HCT116 (cell line): ENCODE data around the gene EXD2. TPM values are rescaled to one million over a fixed set of nuclear protein-coding genes. Genes with fewer than 3 reads are reported as not detected.

ENCODE experiments used
- ATAC-seq: fragments of 200-7000 bp; cut with Tn5 transposase; 2 replicates; pipeline ENCODE4 v1.9.1; 2020; ENCODE audit warnings: mild to moderate bottlenecking, moderate library complexity
- BruUV-seq: library from RNA; stranded (reverse); fragments of 400-500 nt; replicated peaks from 2 replicates; lab custom pipeline; 2021; lab: Mats Ljungman, UMichigan
- CTCF ChIA-PET: fragments of 300-600 bp; sonication (Branson Sonifier 250); formaldehyde crosslinking; loops from one replicate; lab custom pipeline; 2021; ENCODE audit warnings: antibody characterized with exemption; lab: Charles Lee
- POLR2A ChIA-PET: fragments of 300-600, 350-600 bp; sonication (Branson Sonifier 250); formaldehyde crosslinking; loops from one replicate; lab custom pipeline; 2021; ENCODE audit warnings: antibody characterized with exemption; lab: Charles Lee
- RAD21 ChIA-PET, 2 experiments: fragments of 300-600 bp; sonication (Branson Sonifier 250); formaldehyde crosslinking; loops; one replicate each; lab custom pipeline; 2023; ENCODE audit warnings: low total read pairs in 2 of 2; ENCODE audit not compliant: uncharacterized antibody in 2 of 2, unreplicated experiment in 2 of 2, low non-redundant PET in 1 of 2; lab: Charles Lee
- DNase-seq: peaks from one replicate; pipeline ENCODE4 v3.0.0-alpha.2; 2010; ENCODE audit warnings: low read depth, low spot score
- H2AFZ ChIP-seq: fragments of 200-600 bp; shearing (Covaris generic), sonication (generic); 2 replicates; pipeline ENCODE4 v1.6.1; 2017; ENCODE audit warnings: low read depth, mixed run types, mixed read lengths, antibody characterized with exemption, low read length; ENCODE audit not compliant: poor library complexity, severe bottlenecking
- H3K27ac ChIP-seq: 2 replicates; pipeline ENCODE4 v1.5.1; 2012; ENCODE audit warnings: low read depth, low read length
- H3K27me3 ChIP-seq: fragments of 200-600 bp; sonication (generic); 2 replicates; pipeline ENCODE4 v1.6.1; 2016; ENCODE audit warnings: mixed run types, low read length, mixed read lengths; ENCODE audit not compliant: insufficient read depth
- H3K36me3 ChIP-seq, 2 experiments: fragments of 200-500 bp in 1 of 2; fragments of 200-600 bp in 1 of 2; sonication (Bioruptor generic) in 1 of 2; sonication (generic) in 1 of 2; 2 replicates each; pipeline versions ENCODE4 v1.5.1 to v1.6.1; 2014 to 2016; ENCODE audit warnings: low read length in 2 of 2, inconsistent platforms in 1 of 2, mixed read lengths in 1 of 2, mixed run types in 1 of 2; ENCODE audit not compliant: insufficient read depth in 2 of 2, control insufficient read depth in 1 of 2
- H3K4me1 ChIP-seq, 2 experiments: fragments of 200-600 bp in 1 of 2; sonication (generic) in 1 of 2; 2 replicates each; pipeline versions ENCODE4 v1.5.1 to v1.6.1; 2012 to 2017; ENCODE audit warnings: low read length in 2 of 2, inconsistent platforms in 1 of 2, mild to moderate bottlenecking in 1 of 2, mixed read lengths in 1 of 2, mixed run types in 1 of 2, moderate library complexity in 1 of 2; ENCODE audit not compliant: insufficient read depth in 2 of 2, control insufficient read depth in 1 of 2
- H3K4me2 ChIP-seq: fragments of 200-600 bp; sonication (generic); 2 replicates; pipeline ENCODE4 v1.6.1; 2017; ENCODE audit warnings: mixed run types, low read length, mixed read lengths
- H3K4me3 ChIP-seq, 2 experiments: fragments of 200-600 bp in 1 of 2; sonication (generic) in 1 of 2; replicated peaks in 1 of 2; 2 replicates each; pipeline ENCODE4 v1.5.1; 2011 to 2016; ENCODE audit warnings: low read length in 2 of 2, control low read depth in 1 of 2, low read depth in 1 of 2, mild to moderate bottlenecking in 1 of 2, mixed read lengths in 1 of 2, mixed run types in 1 of 2
- H3K79me2 ChIP-seq: fragments of 200-600 bp; sonication (generic); 2 replicates; pipeline ENCODE4 v1.6.1; 2017; ENCODE audit warnings: mild to moderate bottlenecking, mixed run types, low read length, moderate library complexity, mixed read lengths; ENCODE audit not compliant: insufficient read depth
- H3K9ac ChIP-seq: fragments of 200-600 bp; sonication (generic); 2 replicates; pipeline ENCODE4 v1.6.1; 2016; ENCODE audit warnings: low read length, mixed read lengths
- H3K9me2 ChIP-seq: fragments of 200-600 bp; sonication (generic), shearing (Covaris generic); 2 replicates; pipeline ENCODE4 v1.6.1; 2017; ENCODE audit warnings: mixed run types, mild to moderate bottlenecking, moderate library complexity; ENCODE audit not compliant: insufficient read depth
- H3K9me3 ChIP-seq, 2 experiments: fragments of 200-500 bp in 1 of 2; fragments of 200-600 bp in 1 of 2; sonication (Bioruptor generic) in 1 of 2; sonication (generic) in 1 of 2; 2 replicates each; pipeline ENCODE4 v1.6.1; 2014 to 2017; ENCODE audit warnings: low read length in 2 of 2, mixed read lengths in 2 of 2, inconsistent platforms in 1 of 2, low read depth in 1 of 2, mild to moderate bottlenecking in 1 of 2, mixed run types in 1 of 2, moderate library complexity in 1 of 2; ENCODE audit not compliant: control insufficient read depth in 1 of 2, insufficient read depth in 1 of 2
- H4K20me1 ChIP-seq: fragments of 200-600 bp; sonication (generic), shearing (Covaris generic); 2 replicates; pipeline ENCODE4 v1.6.1; 2017; ENCODE audit warnings: mixed run types, mild to moderate bottlenecking, moderate library complexity; ENCODE audit not compliant: insufficient read depth
- CBX3 ChIP-seq: IDR thresholded peaks from 2 replicates; pipeline ENCODE4 v1.6.1; 2012; ENCODE audit warnings: low read depth
- CEBPB ChIP-seq: IDR thresholded peaks from 2 replicates; pipeline ENCODE4 v1.6.1; 2012; ENCODE audit warnings: low read depth
- EZH2 ChIP-seq: fragments of 200-600 bp; sonication (generic); IDR thresholded peaks from 2 replicates; pipeline ENCODE4 v1.6.1; 2017; ENCODE audit warnings: antibody characterized with exemption, mixed run types
- EZH2phosphoT487 ChIP-seq: fragments of 200-600 bp; IDR thresholded peaks from 2 replicates; pipeline ENCODE4 v1.6.1; 2018; ENCODE audit warnings: antibody characterized with exemption, borderline replicate concordance
- FOSL1 ChIP-seq: IDR thresholded peaks from 2 replicates; pipeline ENCODE4 v1.6.1; 2012; ENCODE audit warnings: low read depth
- POLR2A ChIP-seq: IDR thresholded peaks from 2 replicates; pipeline ENCODE4 v1.7.0; 2011; ENCODE audit warnings: borderline replicate concordance; ENCODE audit not compliant: insufficient read depth, insufficient read length; ENCODE audit errors: extremely low read depth
- POLR2AphosphoS5 ChIP-seq: IDR thresholded peaks from 2 replicates; pipeline ENCODE4 v1.6.1; 2011; ENCODE audit warnings: mild to moderate bottlenecking, low read depth, low read length, moderate library complexity
- RAD21 ChIP-seq: IDR thresholded peaks from 2 replicates; pipeline ENCODE4 v1.6.1; 2012; ENCODE audit warnings: low read depth, mild to moderate bottlenecking
- SP1 ChIP-seq: IDR thresholded peaks from 2 replicates; pipeline ENCODE4 v1.6.1; 2012; ENCODE audit warnings: low read depth
- SRF ChIP-seq: IDR thresholded peaks from 2 replicates; pipeline ENCODE4 v1.6.1; 2012; ENCODE audit warnings: low read depth
- YY1 ChIP-seq: IDR thresholded peaks from 2 replicates; pipeline ENCODE4 v1.6.1; 2011; ENCODE audit warnings: low read length, low read depth, moderate library complexity, mild to moderate bottlenecking; ENCODE audit not compliant: insufficient replicate concordance; ENCODE audit errors: extremely low read depth
- intact Hi-C: fragments of 100-400 bp; cut with micrococcal nuclease; formaldehyde crosslinking; loops from 2 replicates; pipeline ENCODE4 v1.10.0; 2022
- total RNA-seq: library from RNA; stranded (reverse); gene quantifications from one replicate; pipeline ENCODE4 v1.2.1, GENCODE V29; 2021; ENCODE audit not compliant: unreplicated experiment
- TF ChIP-seq, protein P1 (sequence below): IDR thresholded peaks from 2 replicates; pipeline ENCODE4 v1.6.1; 2012
- TF ChIP-seq, protein P2 (sequence below), 3 experiments: fragments of 200-600 bp in 1 of 3; sonication (generic) in 1 of 3; IDR thresholded peaks in 2 of 3; conservative IDR thresholded peaks in 1 of 3; 2 replicates each; pipeline ENCODE4 v1.5.1; 2012 to 2017; ENCODE audit warnings: low read depth in 2 of 3, low read length in 2 of 3, antibody characterized with exemption in 1 of 3, borderline replicate concordance in 1 of 3, control low read depth in 1 of 3, mild to moderate bottlenecking in 1 of 3, mixed read lengths in 1 of 3, mixed run types in 1 of 3, moderate library complexity in 1 of 3; ENCODE audit not compliant: insufficient read depth in 1 of 3
- TF ChIP-seq, protein P3 (sequence below): IDR thresholded peaks from 2 replicates; pipeline ENCODE4 v1.6.1; 2012; ENCODE audit warnings: low read depth

EXD2 gene
- total RNA-seq, 1 experiment from 2014 or later = 20.2 TPM

DNA sequence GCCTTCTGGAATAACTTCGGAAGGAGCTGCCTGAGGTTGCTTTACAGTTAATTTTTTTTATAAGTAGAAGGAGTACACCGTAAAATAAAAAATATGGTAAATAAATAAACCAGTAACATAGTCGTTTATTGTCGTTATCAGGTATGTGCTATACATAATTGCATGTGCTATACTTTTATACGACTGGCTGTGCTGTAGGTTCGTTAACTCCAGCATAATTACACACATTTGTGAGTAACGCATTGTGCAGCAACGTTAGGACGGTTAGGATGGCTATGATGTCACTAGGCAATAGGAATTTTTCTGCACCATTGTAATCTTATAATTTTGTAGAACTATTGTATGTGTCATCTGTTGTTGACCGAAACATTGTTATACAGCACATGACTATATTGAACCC lies 8.5 kb downstream of the EXD2 start:
- H3K9ac ChIP-seq = no peak overlapping the region
- H2AFZ ChIP-seq = no peak overlapping the region
- TF ChIP-seq, protein P1, sequence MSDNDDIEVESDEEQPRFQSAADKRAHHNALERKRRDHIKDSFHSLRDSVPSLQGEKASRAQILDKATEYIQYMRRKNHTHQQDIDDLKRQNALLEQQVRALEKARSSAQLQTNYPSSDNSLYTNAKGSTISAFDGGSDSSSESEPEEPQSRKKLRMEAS = no peak
- TF ChIP-seq CEBPB (no peak), POLR2AphosphoS5 (no peak), YY1 (no peak), POLR2A (no peak), CBX3 (no peak), SP1 (no peak), EZH2 (no peak), EZH2phosphoT487 (no peak), RAD21 (no peak), SRF (no peak), FOSL1 (no peak)
- TF ChIP-seq, protein P2, sequence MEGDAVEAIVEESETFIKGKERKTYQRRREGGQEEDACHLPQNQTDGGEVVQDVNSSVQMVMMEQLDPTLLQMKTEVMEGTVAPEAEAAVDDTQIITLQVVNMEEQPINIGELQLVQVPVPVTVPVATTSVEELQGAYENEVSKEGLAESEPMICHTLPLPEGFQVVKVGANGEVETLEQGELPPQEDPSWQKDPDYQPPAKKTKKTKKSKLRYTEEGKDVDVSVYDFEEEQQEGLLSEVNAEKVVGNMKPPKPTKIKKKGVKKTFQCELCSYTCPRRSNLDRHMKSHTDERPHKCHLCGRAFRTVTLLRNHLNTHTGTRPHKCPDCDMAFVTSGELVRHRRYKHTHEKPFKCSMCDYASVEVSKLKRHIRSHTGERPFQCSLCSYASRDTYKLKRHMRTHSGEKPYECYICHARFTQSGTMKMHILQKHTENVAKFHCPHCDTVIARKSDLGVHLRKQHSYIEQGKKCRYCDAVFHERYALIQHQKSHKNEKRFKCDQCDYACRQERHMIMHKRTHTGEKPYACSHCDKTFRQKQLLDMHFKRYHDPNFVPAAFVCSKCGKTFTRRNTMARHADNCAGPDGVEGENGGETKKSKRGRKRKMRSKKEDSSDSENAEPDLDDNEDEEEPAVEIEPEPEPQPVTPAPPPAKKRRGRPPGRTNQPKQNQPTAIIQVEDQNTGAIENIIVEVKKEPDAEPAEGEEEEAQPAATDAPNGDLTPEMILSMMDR (IDR thresholded peaks at IDR 0.05 in 2 of 3, conservative IDR thresholded peaks at IDR 0.05 in 1 of 3; ENCODE audit: borderline replicate concordance in 1 of 3, insufficient read depth in 1 of 3, low read depth in 2 of 3, low read length in 2 of 3) = no peak
- TF ChIP-seq, protein P3, sequence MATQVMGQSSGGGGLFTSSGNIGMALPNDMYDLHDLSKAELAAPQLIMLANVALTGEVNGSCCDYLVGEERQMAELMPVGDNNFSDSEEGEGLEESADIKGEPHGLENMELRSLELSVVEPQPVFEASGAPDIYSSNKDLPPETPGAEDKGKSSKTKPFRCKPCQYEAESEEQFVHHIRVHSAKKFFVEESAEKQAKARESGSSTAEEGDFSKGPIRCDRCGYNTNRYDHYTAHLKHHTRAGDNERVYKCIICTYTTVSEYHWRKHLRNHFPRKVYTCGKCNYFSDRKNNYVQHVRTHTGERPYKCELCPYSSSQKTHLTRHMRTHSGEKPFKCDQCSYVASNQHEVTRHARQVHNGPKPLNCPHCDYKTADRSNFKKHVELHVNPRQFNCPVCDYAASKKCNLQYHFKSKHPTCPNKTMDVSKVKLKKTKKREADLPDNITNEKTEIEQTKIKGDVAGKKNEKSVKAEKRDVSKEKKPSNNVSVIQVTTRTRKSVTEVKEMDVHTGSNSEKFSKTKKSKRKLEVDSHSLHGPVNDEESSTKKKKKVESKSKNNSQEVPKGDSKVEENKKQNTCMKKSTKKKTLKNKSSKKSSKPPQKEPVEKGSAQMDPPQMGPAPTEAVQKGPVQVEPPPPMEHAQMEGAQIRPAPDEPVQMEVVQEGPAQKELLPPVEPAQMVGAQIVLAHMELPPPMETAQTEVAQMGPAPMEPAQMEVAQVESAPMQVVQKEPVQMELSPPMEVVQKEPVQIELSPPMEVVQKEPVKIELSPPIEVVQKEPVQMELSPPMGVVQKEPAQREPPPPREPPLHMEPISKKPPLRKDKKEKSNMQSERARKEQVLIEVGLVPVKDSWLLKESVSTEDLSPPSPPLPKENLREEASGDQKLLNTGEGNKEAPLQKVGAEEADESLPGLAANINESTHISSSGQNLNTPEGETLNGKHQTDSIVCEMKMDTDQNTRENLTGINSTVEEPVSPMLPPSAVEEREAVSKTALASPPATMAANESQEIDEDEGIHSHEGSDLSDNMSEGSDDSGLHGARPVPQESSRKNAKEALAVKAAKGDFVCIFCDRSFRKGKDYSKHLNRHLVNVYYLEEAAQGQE = no peak
- 0 out of 2 replicates have a peak, but pooled peaks cover 3% of the 10 kb centered on the region for H4K20me1 ChIP-seq
- ATAC-seq = no peak
- peaks cover 10% of the 10 kb centered on the region; the same call in 1 of the 2 replicates for H3K79me2 ChIP-seq
- intact Hi-C loops = no loop called here
- DNase-seq = no peak
- CTCF ChIA-PET = no interaction called here
- no TSS peak for BruUV-seq
- RAD21 ChIA-PET = no interaction called here
- no peaks in the 10 kb centered on the region for H3K4me1 ChIP-seq
- no peak overlapping the region for H3K4me3 ChIP-seq
- H3K36me3 ChIP-seq = no peaks in the 10 kb centered on the region
- H3K9me2 ChIP-seq = no peaks in the 10 kb centered on the region
- no peak overlapping the region for H3K27ac ChIP-seq
- H3K9me3 ChIP-seq = no peaks in the 10 kb centered on the region
- H3K27me3 ChIP-seq = no peaks in the 10 kb centered on the region
- POLR2A ChIA-PET = no interaction called here
- H3K4me2 ChIP-seq = no peak overlapping the region
